ENCODE measurements around the gene ACTR2. TPM values are rescaled to one million over a fixed set of nuclear protein-coding genes. Genes with fewer than 3 reads are reported as not detected.
"Not testable (repeated sequence)": the region's sequence is repeated elsewhere in the genome, so short reads cannot be mapped to it uniquely, and the experiment has no call there.

Gene ACTR2
- total RNA-seq, 1 donor from 2014 or later, result 70.0 TPM

DNA sequence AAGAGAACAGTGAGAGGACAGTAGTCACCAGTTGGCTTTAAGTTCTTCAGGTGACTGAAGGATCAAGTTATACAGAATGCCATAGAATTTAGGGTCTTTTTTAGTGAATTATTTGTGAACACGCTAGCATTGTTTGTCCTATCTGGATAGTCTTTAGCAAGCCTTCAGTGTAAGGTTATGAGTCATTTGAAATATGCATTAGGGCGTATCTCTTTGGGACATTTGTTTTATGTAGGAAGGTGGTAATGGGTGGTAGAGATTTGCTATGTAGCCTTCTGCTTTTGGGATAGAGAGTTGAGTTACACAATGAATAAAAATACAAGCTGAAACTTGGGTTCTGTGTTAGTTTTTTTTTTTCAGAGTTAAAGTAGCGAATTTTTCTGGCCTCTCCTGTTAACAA, 13.0 kb downstream of the ACTR2 start:
- no peak for DNase-seq (ENCODE audit: extremely low spot score in 2 of 2)
- intact Hi-C loops (cut with DNase I), result no loop called here
- Histone ChIP-seq H3K36me3 (peaks cover 0 to 16% of the 10 kb centered on the region in 2 donors), H3K4me1 (peaks cover 25% of the 10 kb centered on the region), H3K4me3 (no peak overlapping the region), H3K27ac (no peak overlapping the region), H3K27me3 (no peaks in the 10 kb centered on the region), H3K9me3 (no peaks in the 10 kb centered on the region)
- no peak for TF ChIP-seq POLR2A (IDR thresholded peaks at IDR 0.05)
- TF ChIP-seq POLR2AphosphoS5 (IDR thresholded peaks at IDR 0.05; ENCODE audit: insufficient read depth in 1 of 2, low read depth in 1 of 2), result no peak
- TF ChIP-seq, protein P1, sequence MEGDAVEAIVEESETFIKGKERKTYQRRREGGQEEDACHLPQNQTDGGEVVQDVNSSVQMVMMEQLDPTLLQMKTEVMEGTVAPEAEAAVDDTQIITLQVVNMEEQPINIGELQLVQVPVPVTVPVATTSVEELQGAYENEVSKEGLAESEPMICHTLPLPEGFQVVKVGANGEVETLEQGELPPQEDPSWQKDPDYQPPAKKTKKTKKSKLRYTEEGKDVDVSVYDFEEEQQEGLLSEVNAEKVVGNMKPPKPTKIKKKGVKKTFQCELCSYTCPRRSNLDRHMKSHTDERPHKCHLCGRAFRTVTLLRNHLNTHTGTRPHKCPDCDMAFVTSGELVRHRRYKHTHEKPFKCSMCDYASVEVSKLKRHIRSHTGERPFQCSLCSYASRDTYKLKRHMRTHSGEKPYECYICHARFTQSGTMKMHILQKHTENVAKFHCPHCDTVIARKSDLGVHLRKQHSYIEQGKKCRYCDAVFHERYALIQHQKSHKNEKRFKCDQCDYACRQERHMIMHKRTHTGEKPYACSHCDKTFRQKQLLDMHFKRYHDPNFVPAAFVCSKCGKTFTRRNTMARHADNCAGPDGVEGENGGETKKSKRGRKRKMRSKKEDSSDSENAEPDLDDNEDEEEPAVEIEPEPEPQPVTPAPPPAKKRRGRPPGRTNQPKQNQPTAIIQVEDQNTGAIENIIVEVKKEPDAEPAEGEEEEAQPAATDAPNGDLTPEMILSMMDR (IDR thresholded peaks at IDR 0.05), result no peak

DNA sequence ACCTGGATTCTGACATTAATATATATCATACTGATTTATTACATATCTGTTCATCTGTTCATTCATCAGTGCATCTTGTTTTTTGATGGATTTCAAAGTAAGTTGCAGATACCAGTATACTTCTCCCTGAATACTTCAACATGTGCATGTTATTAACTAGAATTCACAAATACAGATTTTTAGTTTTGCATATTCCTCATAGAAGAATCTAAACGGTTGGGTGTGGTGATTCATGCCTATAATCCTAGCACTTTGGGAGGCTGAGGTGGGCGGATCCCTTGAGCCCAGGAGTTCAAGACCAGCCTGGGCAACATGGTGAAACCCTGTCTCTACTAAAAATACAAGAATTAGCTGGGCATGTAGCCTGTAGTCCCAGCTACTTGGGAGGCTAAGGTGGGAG, 16.8 kb downstream of the ACTR2 start:
- H3K4me3 ChIP-seq; H3K9me3 ChIP-seq; intact Hi-C loops (cut with DNase I); DNase-seq (ENCODE audit: extremely low spot score in 2 of 2); H3K27me3 ChIP-seq; H3K27ac ChIP-seq; H3K4me1 ChIP-seq: not testable (repeated sequence)
- H3K36me3 ChIP-seq, result peaks cover 0 to 18% of the 10 kb centered on the region in 2 donors

DNA sequence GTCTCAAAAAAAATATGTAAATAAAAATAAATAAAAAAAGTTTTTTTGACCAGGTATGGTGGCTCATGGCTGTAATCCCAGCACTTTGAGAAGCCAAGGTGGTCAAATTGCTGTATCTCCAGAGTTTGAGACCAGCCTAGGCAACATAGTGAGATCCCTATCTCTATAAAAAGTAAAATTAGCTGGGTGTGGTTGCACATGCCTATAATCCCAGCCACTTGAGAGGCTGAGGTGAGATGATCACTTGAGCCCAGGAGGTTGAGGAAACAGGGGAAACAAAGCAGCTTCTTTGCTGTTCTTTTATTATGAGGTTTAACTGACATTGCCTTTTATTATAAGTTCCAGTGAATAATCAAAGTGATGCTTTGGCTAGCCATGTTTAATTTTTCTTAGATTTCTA, 25.0 kb downstream of the ACTR2 start:
- intact Hi-C loops (cut with DNase I), result no loop called here
- Histone ChIP-seq H3K4me1 (no peaks in the 10 kb centered on the region), H3K9me3 (no peaks in the 10 kb centered on the region), H3K27ac (no peak overlapping the region), H3K36me3 (peaks cover 0 to 31% of the 10 kb centered on the region in 2 donors), H3K27me3 (no peaks in the 10 kb centered on the region), H3K4me3 (no peak overlapping the region)
- TF ChIP-seq POLR2AphosphoS5 (IDR thresholded peaks at IDR 0.05; ENCODE audit: insufficient read depth in 1 of 2, low read depth in 1 of 2), result no peak
- TF ChIP-seq, protein P1 (IDR thresholded peaks at IDR 0.05), result no peak
- no peak for TF ChIP-seq POLR2A (IDR thresholded peaks at IDR 0.05)
- no peak for DNase-seq (ENCODE audit: extremely low spot score in 2 of 2)

DNA sequence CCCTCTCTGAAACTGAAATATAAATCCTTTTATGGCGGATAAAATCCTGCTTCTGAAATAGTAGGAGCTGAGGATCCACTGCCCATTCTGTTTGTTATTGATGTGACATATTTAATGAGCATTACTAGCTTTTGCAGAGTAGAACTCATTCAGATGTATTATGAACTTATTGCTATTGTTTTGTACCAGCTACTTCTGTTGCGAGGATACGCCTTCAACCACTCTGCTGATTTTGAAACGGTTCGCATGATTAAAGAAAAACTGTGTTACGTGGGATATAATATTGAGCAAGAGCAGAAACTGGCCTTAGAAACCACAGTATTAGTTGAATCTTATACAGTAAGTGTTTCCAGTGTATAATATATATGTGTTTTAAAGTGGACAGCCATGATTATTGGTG, 27.7 kb downstream of the ACTR2 start:
- no peaks in the 10 kb centered on the region for H3K27me3 ChIP-seq
- TF ChIP-seq, protein P1 (IDR thresholded peaks at IDR 0.05), result no peak
- no peak for TF ChIP-seq POLR2A (IDR thresholded peaks at IDR 0.05)
- TF ChIP-seq POLR2AphosphoS5 (IDR thresholded peaks at IDR 0.05; ENCODE audit: insufficient read depth in 1 of 2, low read depth in 1 of 2), result no peak
- no peak overlapping the region for H3K27ac ChIP-seq
- H3K4me1 ChIP-seq, result no peaks in the 10 kb centered on the region
- no peak for DNase-seq (ENCODE audit: extremely low spot score in 2 of 2)
- H3K36me3 ChIP-seq, result peaks cover 0 to 36% of the 10 kb centered on the region in 2 donors
- no peaks in the 10 kb centered on the region for H3K9me3 ChIP-seq
- intact Hi-C loops (cut with DNase I), result no loop called here
- H3K4me3 ChIP-seq, result no peak overlapping the region

DNA sequence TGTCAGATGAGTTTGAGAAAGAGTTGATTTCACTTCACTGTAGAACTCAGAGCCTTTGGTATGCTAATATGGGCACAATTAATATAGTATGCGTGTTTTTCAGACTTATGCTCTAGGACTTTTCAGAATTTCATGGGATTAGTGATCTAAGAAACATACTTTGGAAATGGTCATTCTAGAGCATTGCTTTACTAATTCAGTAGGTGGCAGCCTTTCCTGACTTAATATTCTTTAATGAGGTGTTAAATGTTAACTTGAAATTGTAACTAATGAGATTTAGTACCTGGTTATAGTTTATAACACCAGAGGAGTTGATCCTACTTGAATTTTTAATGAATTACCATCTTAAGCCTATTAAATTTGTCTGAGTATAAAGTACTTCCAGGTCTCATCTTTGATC, 28.4 kb downstream of the ACTR2 start:
- intact Hi-C loops (cut with DNase I), result no loop called here
- TF ChIP-seq POLR2AphosphoS5 (IDR thresholded peaks at IDR 0.05; ENCODE audit: insufficient read depth in 1 of 2, low read depth in 1 of 2) (no peak), POLR2A (IDR thresholded peaks at IDR 0.05) (no peak)
- TF ChIP-seq, protein P1 (IDR thresholded peaks at IDR 0.05), result no peak

DNA sequence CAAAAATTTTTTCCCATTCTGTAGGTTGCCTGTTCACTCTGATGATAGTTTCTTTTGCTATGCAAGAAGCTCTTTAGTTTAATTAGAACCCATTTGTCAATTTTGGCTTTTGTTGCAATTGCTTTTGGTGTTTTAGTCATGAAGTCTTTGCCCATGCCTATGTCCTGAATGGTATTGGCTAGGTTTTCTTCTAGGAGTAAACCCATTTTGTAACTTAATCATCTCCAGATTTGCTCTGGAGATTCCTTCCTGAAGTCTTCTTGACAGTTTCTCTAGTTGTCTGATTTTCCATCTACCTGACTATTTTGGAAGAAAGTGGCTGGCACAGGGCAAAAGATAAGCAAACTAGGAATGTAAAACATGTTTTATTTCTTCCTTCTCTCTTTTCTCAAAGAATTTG, 30.2 kb downstream of the ACTR2 start:
- H3K27ac ChIP-seq; H3K9me3 ChIP-seq; H3K4me1 ChIP-seq; H3K27me3 ChIP-seq; H3K4me3 ChIP-seq; DNase-seq (ENCODE audit: extremely low spot score in 2 of 2); intact Hi-C loops (cut with DNase I): not testable (repeated sequence)
- peaks cover 0 to 25% of the 10 kb centered on the region in 2 donors for H3K36me3 ChIP-seq

More for the DNA sequence above, 28.4 kb downstream of the ACTR2 start:
- Histone ChIP-seq H3K4me3 (no peak overlapping the region), H3K9me3 (no peaks in the 10 kb centered on the region), H3K36me3 (peaks cover 0 to 36% of the 10 kb centered on the region in 2 donors), H3K27me3 (no peaks in the 10 kb centered on the region), H3K27ac (no peak overlapping the region), H3K4me1 (no peaks in the 10 kb centered on the region)
- no peak for DNase-seq (ENCODE audit: extremely low spot score in 2 of 2)
